HepG2 (cell line): ENCODE measurements around the gene ESR2. TPM values are rescaled to one million over a fixed set of nuclear protein-coding genes. Genes with fewer than 3 reads are reported as not detected.

Experiments used
- ATAC-seq: fragments of 200-7000 bp; cut with Tn5 transposase; 3 replicates; pipeline ENCODE4 v1.9.1; 2020; ENCODE audit warnings: mild to moderate bottlenecking, moderate library complexity
- BruUV-seq: library from RNA; stranded (reverse); fragments of 400-500 nt; replicated peaks from 2 replicates; lab custom pipeline; 2021; lab: Mats Ljungman, UMichigan
- CTCF ChIA-PET: fragments of 300-600 bp; formaldehyde crosslinking; extraction: SDS; loops from one replicate; lab custom pipeline; 2021; ENCODE audit warnings: low total read pairs, inconsistent platforms, low intra/inter-chr PET ratio; lab: Yijun Ruan, JAX
- POLR2A ChIA-PET: fragments of 350-600 bp; sonication (Branson Sonifier 250); formaldehyde crosslinking; loops from one replicate; lab custom pipeline; 2020; ENCODE audit warnings: antibody characterized with exemption, inconsistent platforms; lab: Yijun Ruan, JAX
- DNase-seq: peaks from one replicate; pipeline ENCODE4 v3.0.0-alpha.2; 2015; ENCODE audit warnings: low spot score
- FAIRE-seq: peaks from 3 replicates; lab custom pipeline; 2011; peaks lifted over from hg19 to GRCh38; lab: Jason Lieb, UNC
- H2AFZ ChIP-seq: one replicate; pipeline ENCODE4 v1.6.1; 2011; ENCODE audit warnings: low read length, inconsistent platforms
- H3K27ac ChIP-seq: fragments of 300-600 bp; 3 replicates; pipeline ENCODE4 v1.8.0; 2011; ENCODE audit warnings: mixed run types, mild to moderate bottlenecking, mixed read lengths, low read length, inconsistent platforms; ENCODE audit not compliant: insufficient read depth; ENCODE audit errors: extremely low read length
- H3K27me3 ChIP-seq, 2 experiments: fragments of 200-600 bp in 1 of 2; 2 replicates in 1 of 2; 3 replicates in 1 of 2; pipeline versions ENCODE4 v1.6.0 to v1.8.0; 2011; ENCODE audit warnings: low read length in 2 of 2, mild to moderate bottlenecking in 2 of 2, moderate library complexity in 2 of 2, inconsistent platforms in 1 of 2; ENCODE audit not compliant: insufficient read depth in 2 of 2, control insufficient read depth in 1 of 2
- H3K36me3 ChIP-seq, 2 experiments: fragments of 200-600 bp in 1 of 2; replicated peaks in 1 of 2; 2 replicates in 1 of 2; 3 replicates in 1 of 2; pipeline versions ENCODE4 v1.5.1 to v1.8.0; 2011; ENCODE audit warnings: low read length in 2 of 2, inconsistent platforms in 1 of 2; ENCODE audit not compliant: insufficient read depth in 2 of 2, control insufficient read depth in 1 of 2
- H3K4me1 ChIP-seq: 2 replicates; pipeline ENCODE4 v1.5.1; 2012; ENCODE audit warnings: low read length, inconsistent platforms; ENCODE audit not compliant: insufficient read depth
- H3K4me2 ChIP-seq: 2 replicates; pipeline ENCODE4 v1.6.0; 2011; ENCODE audit warnings: low read depth, low read length, inconsistent platforms
- H3K4me3 ChIP-seq, 3 experiments: fragments of 200-600 bp in 1 of 3; sonication (generic), shearing (Covaris generic) in 1 of 3; replicated peaks in 1 of 3; 2 replicates each; pipeline ENCODE4 v1.5.1; 2011 to 2016; ENCODE audit warnings: low read length in 3 of 3, inconsistent platforms in 2 of 3, low read depth in 2 of 3, mild to moderate bottlenecking in 2 of 3, control low read depth in 1 of 3, mixed read lengths in 1 of 3; ENCODE audit not compliant: insufficient read depth in 1 of 3
- H3K79me2 ChIP-seq: one replicate; pipeline ENCODE4 v1.6.1; 2011; ENCODE audit warnings: low read length, inconsistent platforms; ENCODE audit not compliant: insufficient read depth
- H3K9ac ChIP-seq: 2 replicates; pipeline ENCODE4 v1.6.0; 2011; ENCODE audit warnings: mild to moderate bottlenecking, low read depth, low read length, inconsistent platforms; ENCODE audit not compliant: insufficient read depth
- H3K9me3 ChIP-seq: 2 replicates; pipeline ENCODE4 v1.5.1; 2012; ENCODE audit warnings: mild to moderate bottlenecking, low read length
- H4K20me1 ChIP-seq: 2 replicates; pipeline ENCODE4 v1.6.0; 2011; ENCODE audit warnings: inconsistent platforms, mild to moderate bottlenecking, low read length, moderate library complexity; ENCODE audit not compliant: insufficient read depth
- FOSL2 ChIP-seq: sonication (generic); formaldehyde crosslinking; IDR thresholded peaks from 2 replicates; pipeline ENCODE4 v1.4.0; 2020; ENCODE audit warnings: missing genetic modification reagents
- JARID2 ChIP-seq: sonication (generic); formaldehyde crosslinking; IDR thresholded peaks from 2 replicates; pipeline ENCODE4 v1.8.1; 2023; ENCODE audit warnings: missing genetic modification reagents, inconsistent platforms; ENCODE audit not compliant: insufficient replicate concordance
- KLF12 ChIP-seq: sonication (generic); formaldehyde crosslinking; IDR thresholded peaks from 2 replicates; pipeline ENCODE4 v1.4.0; 2020; ENCODE audit warnings: missing genetic modification reagents, borderline replicate concordance
- KMT2B ChIP-seq: IDR thresholded peaks from 2 replicates; pipeline ENCODE4 v1.6.1; 2016; ENCODE audit warnings: missing genetic modification reagents, missing compliant biosample characterization
- ZNF282 ChIP-seq: fragments of 450-650 bp; IDR thresholded peaks from 2 replicates; pipeline ENCODE4 v1.6.1; 2018; ENCODE audit not compliant: partially characterized antibody
- ZNF773 ChIP-seq: sonication (generic); formaldehyde crosslinking; IDR thresholded peaks from 2 replicates; pipeline ENCODE4 v1.4.0; 2020; ENCODE audit warnings: missing genetic modification reagents, borderline replicate concordance
- ZSCAN29 ChIP-seq: sonication (generic); formaldehyde crosslinking; conservative IDR thresholded peaks from 2 replicates; pipeline ENCODE4 v1.4.0; 2020; ENCODE audit warnings: mild to moderate bottlenecking, missing genetic modification reagents
- WGBS: methylation state at CpG from one replicate; pipeline ENCODE4 v1.1.6; 2017; ENCODE audit warnings: low lambda C conversion rate; 5-methylcytosine and 5-hydroxymethylcytosine counted together
- in situ Hi-C: cut with HindIII; loops from 2 replicates; pipeline ENCODE4 v1.10.0; 2017; ENCODE audit warnings: low pct_unique_long_range_greater_than_20kb; ENCODE audit not compliant: extremely low pct_ligation_motif_present
- intact Hi-C: fragments of 100-400 bp; cut with micrococcal nuclease; formaldehyde crosslinking; loops from one replicate; pipeline ENCODE4 v1.10.0; 2022; ENCODE audit not compliant: unreplicated experiment
- polyA plus RNA-seq, 8 experiments: library from polyadenylated mRNA; depleted of rRNA in 3 of 8; stranded (reverse) in 7 of 8; unstranded in 1 of 8; fragments of >200 nt; fragmentation: Illumina TruSeq in 4 of 8; extraction: Trizol in 4 of 8; gene quantifications; 2 replicates each; pipeline versions ENCODE4 v1.2.1 to v1.2.3, GENCODE V29; 2011 to 2016; ENCODE audit warnings: low read depth in 4 of 8, missing spikeins in 1 of 8, mixed read lengths in 1 of 8; ENCODE audit not compliant: insufficient read depth in 1 of 8
- total RNA-seq, 5 experiments: library from RNA; depleted of rRNA; stranded (reverse); fragments of >200 nt; fragmentation: Illumina TruSeq; extraction: Trizol; gene quantifications; 2 replicates each; pipeline ENCODE4 v1.2.3, GENCODE V29; 2016; ENCODE audit warnings: low read depth in 1 of 5
- TF ChIP-seq, protein P1 (sequence below), 2 experiments: fragments of 450-650 bp in 1 of 2; sonication (generic) in 1 of 2; formaldehyde crosslinking in 1 of 2; IDR thresholded peaks; 2 replicates each; pipeline versions ENCODE4 v1.6.1 to v1.8.0; 2016 to 2022; ENCODE audit warnings: antibody characterized with exemption in 1 of 2, mild to moderate bottlenecking in 1 of 2, missing genetic modification reagents in 1 of 2
- TF ChIP-seq, protein P2 (sequence below): sonication (generic); formaldehyde crosslinking; IDR thresholded peaks from 2 replicates; pipeline ENCODE4 v1.5.1; 2020; ENCODE audit warnings: missing genetic modification reagents, mild to moderate bottlenecking, borderline replicate concordance

Gene ESR2
- total and polyA plus RNA-seq, 2 of the 13 experiments (the other 11 are each of a cell fraction or from before 2014, with no cell fraction given) = 0.01 to 0.04 TPM

DNA sequence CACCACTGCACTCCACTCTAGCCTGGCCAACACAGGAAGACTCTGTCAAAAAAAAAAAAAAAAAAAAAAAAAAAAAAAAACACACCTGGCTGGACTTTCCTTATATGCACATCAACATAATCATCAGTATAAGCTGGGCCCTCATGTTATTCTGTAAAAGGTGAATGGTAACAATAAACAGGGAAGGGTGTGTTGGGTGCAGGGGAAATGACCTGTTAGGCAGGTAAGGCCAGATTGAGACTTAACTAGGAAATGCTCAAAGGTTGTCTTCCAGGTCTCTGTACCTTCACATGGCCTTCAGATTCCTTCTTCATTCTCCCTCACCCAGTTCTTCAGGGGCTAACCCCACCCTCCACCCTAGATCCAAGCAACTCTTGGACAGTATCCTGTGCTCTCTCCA lies 47.5 kb downstream of the ESR2 start (continued):
- TF ChIP-seq, protein P1, sequence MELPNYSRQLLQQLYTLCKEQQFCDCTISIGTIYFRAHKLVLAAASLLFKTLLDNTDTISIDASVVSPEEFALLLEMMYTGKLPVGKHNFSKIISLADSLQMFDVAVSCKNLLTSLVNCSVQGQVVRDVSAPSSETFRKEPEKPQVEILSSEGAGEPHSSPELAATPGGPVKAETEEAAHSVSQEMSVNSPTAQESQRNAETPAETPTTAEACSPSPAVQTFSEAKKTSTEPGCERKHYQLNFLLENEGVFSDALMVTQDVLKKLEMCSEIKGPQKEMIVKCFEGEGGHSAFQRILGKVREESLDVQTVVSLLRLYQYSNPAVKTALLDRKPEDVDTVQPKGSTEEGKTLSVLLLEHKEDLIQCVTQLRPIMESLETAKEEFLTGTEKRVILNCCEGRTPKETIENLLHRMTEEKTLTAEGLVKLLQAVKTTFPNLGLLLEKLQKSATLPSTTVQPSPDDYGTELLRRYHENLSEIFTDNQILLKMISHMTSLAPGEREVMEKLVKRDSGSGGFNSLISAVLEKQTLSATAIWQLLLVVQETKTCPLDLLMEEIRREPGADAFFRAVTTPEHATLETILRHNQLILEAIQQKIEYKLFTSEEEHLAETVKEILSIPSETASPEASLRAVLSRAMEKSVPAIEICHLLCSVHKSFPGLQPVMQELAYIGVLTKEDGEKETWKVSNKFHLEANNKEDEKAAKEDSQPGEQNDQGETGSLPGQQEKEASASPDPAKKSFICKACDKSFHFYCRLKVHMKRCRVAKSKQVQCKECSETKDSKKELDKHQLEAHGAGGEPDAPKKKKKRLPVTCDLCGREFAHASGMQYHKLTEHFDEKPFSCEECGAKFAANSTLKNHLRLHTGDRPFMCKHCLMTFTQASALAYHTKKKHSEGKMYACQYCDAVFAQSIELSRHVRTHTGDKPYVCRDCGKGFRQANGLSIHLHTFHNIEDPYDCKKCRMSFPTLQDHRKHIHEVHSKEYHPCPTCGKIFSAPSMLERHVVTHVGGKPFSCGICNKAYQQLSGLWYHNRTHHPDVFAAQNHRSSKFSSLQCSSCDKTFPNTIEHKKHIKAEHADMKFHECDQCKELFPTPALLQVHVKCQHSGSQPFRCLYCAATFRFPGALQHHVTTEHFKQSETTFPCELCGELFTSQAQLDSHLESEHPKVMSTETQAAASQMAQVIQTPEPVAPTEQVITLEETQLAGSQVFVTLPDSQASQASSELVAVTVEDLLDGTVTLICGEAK (IDR thresholded peaks at IDR 0.05) = no peak
- TF ChIP-seq, protein P1 (CRISPR knock-in tag; IDR thresholded peaks at IDR 0.05) = no peak
- TF ChIP-seq ZNF773 = no peak
- no peak for TF ChIP-seq JARID2

DNA sequence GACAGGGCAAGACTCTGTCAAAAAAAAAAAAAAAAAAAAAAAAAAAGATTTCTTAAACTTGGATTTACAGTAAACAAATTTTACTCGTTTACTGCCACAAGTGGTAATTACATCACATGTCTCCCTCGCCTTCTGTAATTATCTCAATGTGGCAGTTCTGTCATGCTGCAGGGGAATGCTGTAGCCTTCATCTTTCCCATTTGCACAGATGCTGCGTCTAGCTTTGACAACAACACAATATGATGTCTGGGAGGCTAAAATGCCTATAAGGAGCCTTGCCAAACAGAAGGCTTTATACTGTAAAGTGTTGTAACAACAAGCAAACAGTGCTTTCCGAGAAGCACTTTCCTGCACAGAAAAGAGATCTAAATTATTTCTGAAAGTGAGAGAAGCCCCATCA lies 48.7 kb downstream of the ESR2 start:
- intact Hi-C loops = no loop called here
- FAIRE-seq = no peak
- CTCF ChIA-PET = no interaction called here
- TF ChIP-seq KMT2B (CRISPR knock-in tag) (no peak), KLF12 (CRISPR knock-in tag) (no peak), ZNF282 (no peak), FOSL2 (CRISPR knock-in tag) (no peak), ZSCAN29 (no peak)
- TF ChIP-seq, protein P2, sequence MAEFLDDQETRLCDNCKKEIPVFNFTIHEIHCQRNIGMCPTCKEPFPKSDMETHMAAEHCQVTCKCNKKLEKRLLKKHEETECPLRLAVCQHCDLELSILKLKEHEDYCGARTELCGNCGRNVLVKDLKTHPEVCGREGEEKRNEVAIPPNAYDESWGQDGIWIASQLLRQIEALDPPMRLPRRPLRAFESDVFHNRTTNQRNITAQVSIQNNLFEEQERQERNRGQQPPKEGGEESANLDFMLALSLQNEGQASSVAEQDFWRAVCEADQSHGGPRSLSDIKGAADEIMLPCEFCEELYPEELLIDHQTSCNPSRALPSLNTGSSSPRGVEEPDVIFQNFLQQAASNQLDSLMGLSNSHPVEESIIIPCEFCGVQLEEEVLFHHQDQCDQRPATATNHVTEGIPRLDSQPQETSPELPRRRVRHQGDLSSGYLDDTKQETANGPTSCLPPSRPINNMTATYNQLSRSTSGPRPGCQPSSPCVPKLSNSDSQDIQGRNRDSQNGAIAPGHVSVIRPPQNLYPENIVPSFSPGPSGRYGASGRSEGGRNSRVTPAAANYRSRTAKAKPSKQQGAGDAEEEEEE (CRISPR knock-in tag) = no peak

More for the DNA sequence above, 48.7 kb downstream of the ESR2 start:
- Histone ChIP-seq H4K20me1 (no peaks in the 10 kb centered on the region), H3K36me3 (no peaks in the 10 kb centered on the region), H3K9ac (no peak overlapping the region), H3K4me3 (no peak overlapping the region), H3K27ac (no peak overlapping the region), H3K4me1 (no peaks in the 10 kb centered on the region), H2AFZ (no peak overlapping the region), H3K4me2 (no peak overlapping the region), H3K9me3 (no peaks in the 10 kb centered on the region), H3K27me3 (no peaks in the 10 kb centered on the region), H3K79me2 (no peaks in the 10 kb centered on the region)
- no peak for ATAC-seq
- no peak for DNase-seq
- WGBS = 33% methylated on average over 4 of the region's 4 CpGs
- POLR2A ChIA-PET = no interaction called here
- in situ Hi-C loops = no loop called here
- no TSS peak for BruUV-seq
